HG03039 (cell line): ENCODE measurements around the gene SH2D7.
"Not testable (repeated sequence)": the region's sequence is repeated elsewhere in the genome, so short reads cannot be mapped to it uniquely, and the experiment has no call there.

Source experiments
- ATAC-seq: cut with Tn5 transposase; IDR thresholded peaks from one replicate; pipeline ENCODE4 v1.9.1; 2021; ENCODE audit warnings: mild to moderate bottlenecking, moderate library complexity; ENCODE audit not compliant: unreplicated experiment

Gene SH2D7

GRCh38 chr15:78131295-78132061 is 39.1 kb downstream of the SH2D7 start, which contains the start of gene CIB2:
Gene CIB2 (minus strand): TSS chr15:78131445. CDS start chr15:78131215, 230 bp downstream.
- peak; percentile 65 for ATAC-seq

- ATAC-seq, result no peak
These were observed 41.4 kb downstream of the SH2D7 start for GRCh38 chr15:78133801-78134200.

GRCh38 chr15:78139578-78139977 is 47.2 kb downstream of the SH2D7 start:
- ATAC-seq, result no peak

GRCh38 chr15:78140292-78140691 is 47.9 kb downstream of the SH2D7 start:
- no peak for ATAC-seq

GRCh38 chr15:78142332-78142731 is 50.0 kb downstream of the SH2D7 start:
- no peak for ATAC-seq

- ATAC-seq, result no peak
These were observed 54.2 kb downstream of the SH2D7 start for GRCh38 chr15:78146425-78147154.

GRCh38 chr15:78147566-78147965 is 55.2 kb downstream of the SH2D7 start:
- ATAC-seq, result no peak

GRCh38 chr15:78148392-78149067 is 56.2 kb downstream of the SH2D7 start:
- ATAC-seq, result no peak

- ATAC-seq, result peak; percentile 78
These were observed 56.9 kb downstream of the SH2D7 start, which contains the start of gene IDH3A for GRCh38 chr15:78149068-78149804. Gene IDH3A (plus strand): TSS chr15:78149362. CDS start chr15:78149404, 42 bp downstream.

- ATAC-seq, result peak; percentile 3
These were observed 57.7 kb downstream of the SH2D7 start for GRCh38 chr15:78149805-78150751.

- not testable (repeated sequence) for ATAC-seq
These were observed 58.7 kb downstream of the SH2D7 start for GRCh38 chr15:78151075-78151474.
